Pancreas (tissue), 10 donors: Measurements from ENCODE around the gene ZXDC. TPM values are rescaled to one million over a fixed set of nuclear protein-coding genes. Genes with fewer than 3 reads are reported as not detected.

Source experiments
- ATAC-seq, 4 donors: fragments of 200-7000 bp; cut with Tn5 transposase; one replicate each; pipeline versions ENCODE4 v1.8.0 to v1.9.1; 2020; ENCODE audit warnings: mild to moderate bottlenecking in 4 of 4, moderate library complexity in 4 of 4
- DNase-seq, 6 donors: peaks; one replicate each; pipeline ENCODE4 v3.0.0-alpha.2; 2020
- FAIRE-seq: peaks from 2 replicates; lab custom pipeline; 2012; peaks lifted over from hg19 to GRCh38; lab: Jason Lieb, UNC
- H3K27ac ChIP-seq, 4 donors: fragments of 200-600 bp; sonication (generic); 1 replicate in 3 of 4; 2 replicates in 1 of 4; pipeline versions ENCODE4 v1.5.0 to v1.8.0; 2020
- H3K27me3 ChIP-seq, 4 donors: fragments of 200-600 bp; one replicate each; pipeline ENCODE4 v1.8.0; 2021
- H3K36me3 ChIP-seq, 3 donors: fragments of 200-600 bp; sonication (generic) in 1 of 3; one replicate each; pipeline versions ENCODE4 v1.5.0 to v1.8.0; 2020 to 2021
- H3K4me1 ChIP-seq, 3 donors: fragments of 200-600 bp; one replicate each; pipeline ENCODE4 v1.8.0; 2021
- H3K4me3 ChIP-seq, 4 donors: fragments of 200-600 bp; sonication (generic) in 2 of 4; one replicate each; pipeline versions ENCODE4 v1.5.0 to v1.8.0; 2020 to 2021
- H3K9me3 ChIP-seq, 4 donors: fragments of 200-600 bp; one replicate each; pipeline ENCODE4 v1.8.0; 2021
- CTCF ChIP-seq, 4 donors: fragments of 200-600 bp; sonication (generic) in 3 of 4; IDR thresholded peaks; one replicate each; pipeline versions ENCODE4 v1.5.0 to v1.8.0; 2021; ENCODE audit warnings: antibody characterized with exemption in 4 of 4
- WGBS, 2 donors: extraction: QIAGEN DNeasy Blood & Tissue Kit; methylation state at CpG; one replicate each; pipeline ENCODE4 v1.1.7; 2013; 5-methylcytosine and 5-hydroxymethylcytosine counted together
- intact Hi-C, 3 donors: fragments of 100-400 bp; cut with DNase I; formaldehyde crosslinking; loops; one replicate each; pipeline versions ENCODE4 v1.11.1 to v1.14.2; 2022
- polyA plus RNA-seq, 2 donors: library from polyadenylated mRNA; stranded (reverse); fragments of 200-250 nt; gene quantifications; one replicate each; pipeline ENCODE4 v1.2.3, GENCODE V29; 2013
- total RNA-seq, 6 donors: library from RNA; stranded (reverse); fragmentation: NEBNext Ultra II Directional in 4 of 6; extraction: Animal tissue kit (Norgen Biotek cat#: 25700) in 4 of 6; gene quantifications; one replicate each; pipeline versions ENCODE4 v1.2.1 to v1.2.4, GENCODE V29; 2021 to 2023
- donor health status: healthy with polysubstance abuse.
- donor health status: DM: no; HTN: no; CAD: no; lungs with moderate emphysema.
- donor health status: DM: no; HTN: no; CAD: no.
- donor health status: control.
- donor health status: control.
- donor health status: Bipolar disorder and iron deficiency.
- donor health status: DM: yes; HTN: yes; CAD: no.
- donor health status: DM: no; HTN: no; CAD: no.
- donor health status: DM: no; HTN: no; CAD: no.
- donor health status: DM: yes; HTN: yes; CAD: no.

The ZXDC gene
- total and polyA plus RNA-seq, 8 donors = 19.4 to 26.1 (median 20.9) TPM

- TF ChIP-seq CTCF (IDR thresholded peaks at IDR 0.05) = no peak
- ATAC-seq (no peak), FAIRE-seq (no peak), DNase-seq (peak in 1 of 6 donors; percentile 28)
- intact Hi-C loops = no loop called here
- Histone ChIP-seq H3K9me3 (no peaks in the 10 kb centered on the region), H3K27ac (no peak overlapping the region), H3K4me1 (peaks cover 22 to 60% (median 42%) of the 10 kb centered on the region in 3 donors), H3K36me3 (peaks cover 0 to 52% (median 49%) of the 10 kb centered on the region in 3 donors), H3K4me3 (no peak overlapping the region), H3K27me3 (no peaks in the 10 kb centered on the region)
- 74 to 80% methylated on average over 8 of the region's 8 CpGs for WGBS, 2 donors
Observed at GRCh38 chr3:126467611-126467955, 8.1 kb downstream of the ZXDC start.

- H3K27ac ChIP-seq = peak overlapping the region in 2 of 4 donors; percentile 70 to 77
- no peak overlapping the region for H3K4me3 ChIP-seq
- 70 to 72% methylated on average over 19 of the region's 19 CpGs for WGBS, 2 donors
- peaks cover 0 to 54% (median 49%) of the 10 kb centered on the region in 3 donors for H3K36me3 ChIP-seq
- FAIRE-seq (no peak), DNase-seq (peak in 1 of 6 donors; percentile 33), ATAC-seq (peak in 1 of 4 donors; percentile 2)
- no peaks in the 10 kb centered on the region for H3K27me3 ChIP-seq
- H3K9me3 ChIP-seq = no peaks in the 10 kb centered on the region
- no peak for TF ChIP-seq CTCF (IDR thresholded peaks at IDR 0.05)
- peaks cover 20 to 59% (median 41%) of the 10 kb centered on the region in 3 donors for H3K4me1 ChIP-seq
- intact Hi-C loops = no loop called here
Observed at GRCh38 chr3:126466886-126467610, 8.6 kb downstream of the ZXDC start.

GRCh38 chr3:126465928-126466544 lies 9.7 kb downstream of the ZXDC start:
- peak in 5 of 6 donors; percentile 59 to 83 (median 64) for DNase-seq
- H3K4me1 ChIP-seq = peaks cover 18 to 58% (median 33%) of the 10 kb centered on the region in 3 donors
- H3K9me3 ChIP-seq = no peaks in the 10 kb centered on the region
- no peaks in the 10 kb centered on the region for H3K27me3 ChIP-seq
- no peak overlapping the region for H3K4me3 ChIP-seq
- no peak for TF ChIP-seq CTCF (IDR thresholded peaks at IDR 0.05)
- peaks cover 3 to 64% (median 46%) of the 10 kb centered on the region in 3 donors for H3K36me3 ChIP-seq
- ATAC-seq = peak; percentile 11 to 59 (median 41)
- peak overlapping the region in 3 of 4 donors; percentile 49 to 77 (median 70) for H3K27ac ChIP-seq
- no peak for FAIRE-seq
- intact Hi-C loops = no loop called here
- WGBS, 2 donors = 46 to 52% methylated on average over 16 of the region's 16 CpGs

- Histone ChIP-seq H3K9me3 (no peaks in the 10 kb centered on the region), H3K36me3 (peaks cover 3 to 56% (median 43%) of the 10 kb centered on the region in 3 donors), H3K4me3 (no peak overlapping the region), H3K4me1 (peaks cover 25 to 69% (median 42%) of the 10 kb centered on the region in 3 donors), H3K27ac (peak overlapping the region; percentile 23 to 77 (median 60)), H3K27me3 (no peaks in the 10 kb centered on the region)
- no peak for FAIRE-seq
- no peak for TF ChIP-seq CTCF (IDR thresholded peaks at IDR 0.05)
- ATAC-seq = peak; percentile 19 to 62 (median 42)
- intact Hi-C loops = no loop called here
- DNase-seq = peak in 4 of 6 donors; percentile 55 to 61 (median 58)
- WGBS, 2 donors = 57 to 61% methylated on average over 8 to 11 of the region's 11 CpGs
Observed at GRCh38 chr3:126464997-126465396, 10.7 kb downstream of the ZXDC start.
